NB4 (cell line): ENCODE data around the gene CSRP1.
"Not testable (repeated sequence)": the region's sequence is repeated elsewhere in the genome, so short reads cannot be mapped to it uniquely, and the experiment has no call there.

Experiments
- POLR2A ChIP-seq: IDR thresholded peaks from 2 replicates; pipeline ENCODE4 v1.6.1; 2011; ENCODE audit warnings: mild to moderate bottlenecking; ENCODE audit not compliant: insufficient read length; ENCODE audit errors: extremely low read depth
- TF ChIP-seq, protein P1 (sequence below): IDR thresholded peaks from one replicate; pipeline ENCODE4 v1.5.1; 2012; ENCODE audit warnings: low read depth, low read length
- TF ChIP-seq, protein P2 (sequence below): IDR thresholded peaks from 2 replicates; pipeline ENCODE4 v1.6.1; 2011; ENCODE audit warnings: low read depth, low read length

DNA sequence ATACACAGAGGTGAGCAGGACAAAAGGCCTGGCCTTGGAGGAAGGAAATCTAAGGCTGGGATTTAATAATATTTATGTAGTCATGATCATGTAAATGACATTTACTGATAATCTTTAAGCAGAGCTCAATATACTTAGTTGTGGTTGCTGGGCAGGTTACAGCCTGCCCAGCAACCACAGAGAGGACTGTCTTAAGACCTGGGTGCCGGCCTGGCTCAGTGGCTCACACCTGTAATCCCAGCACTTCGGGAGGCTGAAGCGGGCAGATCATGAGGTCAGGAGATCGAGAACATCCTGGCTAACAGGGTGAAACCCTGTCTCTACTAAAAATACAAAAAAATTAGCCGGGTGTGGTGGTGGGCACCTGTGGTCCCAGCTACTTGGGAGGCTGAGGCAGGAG lies 42.6 kb upstream of the CSRP1 start:
- TF ChIP-seq, protein P1, sequence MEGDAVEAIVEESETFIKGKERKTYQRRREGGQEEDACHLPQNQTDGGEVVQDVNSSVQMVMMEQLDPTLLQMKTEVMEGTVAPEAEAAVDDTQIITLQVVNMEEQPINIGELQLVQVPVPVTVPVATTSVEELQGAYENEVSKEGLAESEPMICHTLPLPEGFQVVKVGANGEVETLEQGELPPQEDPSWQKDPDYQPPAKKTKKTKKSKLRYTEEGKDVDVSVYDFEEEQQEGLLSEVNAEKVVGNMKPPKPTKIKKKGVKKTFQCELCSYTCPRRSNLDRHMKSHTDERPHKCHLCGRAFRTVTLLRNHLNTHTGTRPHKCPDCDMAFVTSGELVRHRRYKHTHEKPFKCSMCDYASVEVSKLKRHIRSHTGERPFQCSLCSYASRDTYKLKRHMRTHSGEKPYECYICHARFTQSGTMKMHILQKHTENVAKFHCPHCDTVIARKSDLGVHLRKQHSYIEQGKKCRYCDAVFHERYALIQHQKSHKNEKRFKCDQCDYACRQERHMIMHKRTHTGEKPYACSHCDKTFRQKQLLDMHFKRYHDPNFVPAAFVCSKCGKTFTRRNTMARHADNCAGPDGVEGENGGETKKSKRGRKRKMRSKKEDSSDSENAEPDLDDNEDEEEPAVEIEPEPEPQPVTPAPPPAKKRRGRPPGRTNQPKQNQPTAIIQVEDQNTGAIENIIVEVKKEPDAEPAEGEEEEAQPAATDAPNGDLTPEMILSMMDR, result not testable (repeated sequence)
- TF ChIP-seq POLR2A, result not testable (repeated sequence)
- TF ChIP-seq, protein P2, sequence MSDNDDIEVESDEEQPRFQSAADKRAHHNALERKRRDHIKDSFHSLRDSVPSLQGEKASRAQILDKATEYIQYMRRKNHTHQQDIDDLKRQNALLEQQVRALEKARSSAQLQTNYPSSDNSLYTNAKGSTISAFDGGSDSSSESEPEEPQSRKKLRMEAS, result not testable (repeated sequence)
